CD4-positive, alpha-beta T cell treated with Interleukin-1 beta for 1 hour (primary cell): ENCODE results near the gene SHOX.
"Not testable (repeated sequence)": the region's sequence is repeated elsewhere in the genome, so short reads cannot be mapped to it uniquely, and the experiment has no call there.

Source experiments
- DNase-seq, 2 donors: peaks; one replicate each; pipeline ENCODE4 v3.0.0-alpha.2; 2020 to 2022

SHOX gene

DNA sequence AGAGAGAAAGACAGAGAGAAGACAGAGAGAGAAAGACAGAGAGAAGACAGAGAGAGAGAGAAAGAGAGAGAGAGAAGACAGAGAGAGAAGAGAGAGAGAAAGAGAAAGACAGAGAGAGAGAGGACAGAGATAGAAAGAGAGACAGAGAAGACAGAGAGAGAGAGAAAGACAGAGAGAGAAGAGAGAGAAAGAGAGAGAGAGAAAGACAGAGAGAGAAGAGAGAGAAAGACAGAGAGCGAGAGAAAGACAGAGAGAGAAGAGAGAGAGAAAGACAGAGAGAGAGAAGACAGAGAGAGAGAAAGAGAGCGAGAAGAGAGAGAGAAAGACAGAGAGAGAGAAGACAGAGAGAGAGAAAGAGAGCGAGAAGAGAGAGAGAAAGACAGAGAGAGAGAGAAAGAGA is 7.8 kb upstream of the SHOX start:
- DNase-seq = not testable (repeated sequence)

DNA sequence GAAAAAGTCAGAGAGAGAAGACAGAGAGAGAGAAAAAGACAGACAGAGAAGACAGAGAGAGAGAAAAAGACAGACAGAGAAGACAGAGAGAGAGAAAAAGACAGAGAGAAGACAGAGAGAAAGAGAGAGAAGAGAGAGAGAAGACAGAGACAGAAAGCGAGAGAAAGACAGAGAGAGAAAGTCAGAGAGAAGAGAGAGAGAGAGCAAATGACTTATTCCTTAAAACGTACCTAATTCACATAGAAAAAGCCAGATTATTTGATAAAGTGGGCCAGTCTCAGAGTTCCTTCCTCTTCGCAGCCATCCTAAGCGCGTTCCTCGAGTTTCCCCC is 7.4 kb upstream of the SHOX start:
- DNase-seq = no peak

GRCh38 chrX:623599-624315 is 6.8 kb upstream of the SHOX start:
- no peak for DNase-seq

GRCh38 chrX:625137-625691 is 5.4 kb upstream of the SHOX start:
- no peak for DNase-seq

GRCh38 chrX:626047-626446 is 4.5 kb upstream of the SHOX start:
- DNase-seq = not testable (repeated sequence)

DNA sequence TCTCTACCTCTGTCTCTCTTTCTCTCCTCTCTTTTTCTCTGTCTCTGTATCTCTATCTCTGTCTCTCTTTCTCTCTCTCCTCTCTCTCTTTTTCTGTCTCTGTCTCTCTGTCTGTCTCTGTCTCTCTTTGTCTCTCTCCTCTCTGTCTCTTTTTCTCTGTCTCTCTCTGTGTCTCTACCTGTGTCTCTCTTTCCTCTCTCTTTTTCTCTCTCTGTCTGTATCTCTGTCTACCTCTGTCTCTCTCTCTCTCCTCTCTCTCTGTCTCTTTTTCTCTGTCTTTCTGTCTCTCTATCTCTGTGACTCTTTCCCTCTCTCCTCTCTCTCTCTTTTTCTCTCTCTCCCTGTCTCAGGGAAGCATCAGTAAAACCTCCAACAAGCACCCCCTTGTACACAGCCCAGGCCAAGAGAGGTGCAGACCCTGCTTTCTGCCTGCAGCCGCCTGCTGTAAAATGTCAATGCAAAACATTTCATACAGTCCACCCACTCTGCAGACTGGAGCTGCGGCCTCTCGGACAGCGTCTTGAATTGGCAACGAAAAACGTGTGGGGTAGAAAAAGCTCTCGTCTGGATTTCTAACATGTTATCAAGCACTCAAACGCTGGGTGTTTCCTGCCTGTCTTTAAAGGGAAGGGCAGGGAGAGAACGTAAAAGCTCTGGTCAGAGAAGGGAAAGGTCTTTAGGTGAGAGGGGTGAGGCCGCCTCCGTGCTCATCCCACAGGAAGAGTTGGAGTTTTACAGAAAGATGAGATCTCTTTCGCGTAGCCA is 3.7 kb upstream of the SHOX start:
- no peak for DNase-seq

DNA sequence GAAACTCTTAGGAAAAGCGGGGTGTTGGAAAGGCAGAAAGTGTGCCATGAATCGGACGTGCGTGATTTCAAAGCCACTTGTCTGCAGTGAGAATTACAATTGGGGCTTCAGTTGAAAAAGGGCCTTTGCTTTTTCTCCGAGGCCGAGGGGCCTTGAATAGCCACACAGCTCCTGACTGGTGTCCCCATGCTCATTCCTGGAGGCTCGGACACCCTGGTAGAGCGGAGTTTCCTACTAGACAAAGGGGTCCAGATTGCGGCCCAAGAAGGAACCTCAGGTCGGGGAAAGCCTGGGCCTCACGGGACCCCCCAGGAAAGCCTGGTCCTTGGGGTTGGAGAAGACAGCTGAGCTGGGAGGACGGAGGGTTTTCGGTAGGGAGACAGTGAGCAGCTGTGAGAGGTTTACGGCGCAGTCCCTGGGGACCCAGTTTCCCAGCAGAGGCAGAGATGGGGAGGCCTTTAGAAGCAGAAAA is 3.0 kb upstream of the SHOX start:
- no peak for DNase-seq

- DNase-seq = no peak
Measured at GRCh38 chrX:627995-628394, 2.6 kb upstream of the SHOX start.

DNA sequence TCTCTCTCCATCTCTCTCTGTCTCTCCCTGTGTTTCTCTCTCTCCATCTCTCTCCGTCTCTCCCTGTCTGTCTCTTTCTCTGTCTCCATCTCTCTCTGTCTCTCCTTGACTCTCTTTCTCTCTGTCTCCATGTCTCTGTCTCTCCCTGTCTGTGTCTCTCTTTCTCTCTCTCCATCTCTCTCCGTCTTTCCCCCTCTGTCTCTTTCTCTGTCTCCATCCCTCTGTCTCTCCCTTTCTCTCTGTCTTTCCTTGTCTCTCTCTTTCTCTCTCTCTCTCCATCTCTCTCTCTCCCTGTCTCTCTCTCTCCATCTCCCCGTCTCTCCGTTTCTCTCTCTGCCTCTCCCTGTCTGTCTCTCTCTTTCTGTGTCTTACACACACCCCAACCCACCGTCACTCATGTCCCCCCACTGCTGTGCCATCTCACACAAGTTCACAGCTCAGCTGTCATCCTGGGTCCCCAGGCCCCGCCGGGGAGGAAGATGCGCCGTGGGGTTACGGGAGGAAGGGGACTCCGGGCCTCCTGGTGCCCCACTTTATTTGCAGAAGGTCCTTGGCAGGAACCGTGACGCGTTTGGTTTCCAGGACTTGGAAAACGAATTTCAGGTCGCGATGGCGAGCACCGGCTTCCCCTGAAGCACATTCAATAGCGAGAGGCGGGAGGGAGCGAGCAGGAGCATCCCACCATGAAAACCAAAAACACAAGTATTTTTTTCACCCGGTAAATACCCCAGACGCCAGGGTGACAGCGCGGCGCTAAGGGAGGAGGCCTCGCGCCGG is 1.2 kb upstream of the SHOX start:
- no peak for DNase-seq

- no peak for DNase-seq
Measured at GRCh38 chrX:630007-630611, 482 bp upstream of the SHOX start.

DNA sequence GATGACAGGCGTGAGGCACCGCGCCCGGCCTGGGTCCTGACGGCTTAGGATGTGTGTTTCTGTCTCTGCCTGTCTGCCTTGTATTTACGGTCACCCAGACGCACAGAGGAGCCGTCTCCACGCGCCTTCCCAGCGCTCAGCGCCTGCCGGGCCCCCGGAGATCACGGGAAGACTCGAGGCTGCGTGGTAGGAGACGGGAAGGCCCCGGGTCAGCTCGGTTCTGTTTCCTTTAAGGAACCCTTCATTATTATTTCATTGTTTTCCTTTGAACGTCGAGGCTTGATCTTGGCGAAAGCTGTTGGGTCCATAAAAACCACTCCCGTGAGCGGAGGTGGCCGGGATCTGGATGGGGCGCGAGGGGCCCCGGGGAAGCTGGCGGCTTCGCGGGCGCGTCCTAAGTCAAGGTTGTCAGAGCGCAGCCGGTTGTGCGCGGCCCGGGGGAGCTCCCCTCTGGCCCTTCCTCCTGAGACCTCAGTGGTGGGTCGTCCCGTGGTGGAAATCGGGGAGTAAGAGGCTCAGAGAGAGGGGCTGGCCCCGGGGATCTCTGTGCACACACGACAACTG is 1.3 kb downstream of the SHOX start:
- no peak for DNase-seq

DNA sequence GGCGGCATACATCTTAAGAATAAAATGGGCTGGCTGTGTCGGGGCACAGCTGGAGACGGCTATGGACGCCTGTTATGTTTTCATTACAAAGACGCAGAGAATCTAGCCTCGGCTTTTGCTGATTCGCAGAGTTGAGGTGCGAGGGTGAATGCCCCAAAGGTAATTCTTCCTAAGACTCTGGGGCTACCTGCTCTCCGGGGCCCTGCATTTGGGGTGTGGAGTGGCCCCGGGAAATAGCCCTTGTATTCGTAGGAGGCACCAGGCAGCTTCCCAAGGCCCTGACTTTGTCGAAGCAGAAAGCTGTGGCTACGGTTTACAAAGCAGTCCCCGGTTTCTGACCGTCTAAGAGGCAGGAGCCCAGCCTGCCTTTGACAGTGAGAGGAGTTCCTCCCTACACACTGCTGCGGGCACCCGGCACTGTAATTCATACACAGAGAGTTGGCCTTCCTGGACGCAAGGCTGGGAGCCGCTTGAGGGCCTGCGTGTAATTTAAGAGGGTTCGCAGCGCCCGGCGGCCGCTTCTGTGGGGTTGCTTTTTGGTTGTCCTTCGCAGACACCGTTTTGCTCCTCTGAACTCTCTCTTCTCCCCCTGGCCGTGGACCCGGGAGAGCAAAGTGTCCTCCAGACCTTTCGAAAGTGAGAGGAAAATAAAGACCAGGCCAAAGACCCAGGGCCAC is 1.9 kb downstream of the SHOX start:
- DNase-seq = no peak

DNA sequence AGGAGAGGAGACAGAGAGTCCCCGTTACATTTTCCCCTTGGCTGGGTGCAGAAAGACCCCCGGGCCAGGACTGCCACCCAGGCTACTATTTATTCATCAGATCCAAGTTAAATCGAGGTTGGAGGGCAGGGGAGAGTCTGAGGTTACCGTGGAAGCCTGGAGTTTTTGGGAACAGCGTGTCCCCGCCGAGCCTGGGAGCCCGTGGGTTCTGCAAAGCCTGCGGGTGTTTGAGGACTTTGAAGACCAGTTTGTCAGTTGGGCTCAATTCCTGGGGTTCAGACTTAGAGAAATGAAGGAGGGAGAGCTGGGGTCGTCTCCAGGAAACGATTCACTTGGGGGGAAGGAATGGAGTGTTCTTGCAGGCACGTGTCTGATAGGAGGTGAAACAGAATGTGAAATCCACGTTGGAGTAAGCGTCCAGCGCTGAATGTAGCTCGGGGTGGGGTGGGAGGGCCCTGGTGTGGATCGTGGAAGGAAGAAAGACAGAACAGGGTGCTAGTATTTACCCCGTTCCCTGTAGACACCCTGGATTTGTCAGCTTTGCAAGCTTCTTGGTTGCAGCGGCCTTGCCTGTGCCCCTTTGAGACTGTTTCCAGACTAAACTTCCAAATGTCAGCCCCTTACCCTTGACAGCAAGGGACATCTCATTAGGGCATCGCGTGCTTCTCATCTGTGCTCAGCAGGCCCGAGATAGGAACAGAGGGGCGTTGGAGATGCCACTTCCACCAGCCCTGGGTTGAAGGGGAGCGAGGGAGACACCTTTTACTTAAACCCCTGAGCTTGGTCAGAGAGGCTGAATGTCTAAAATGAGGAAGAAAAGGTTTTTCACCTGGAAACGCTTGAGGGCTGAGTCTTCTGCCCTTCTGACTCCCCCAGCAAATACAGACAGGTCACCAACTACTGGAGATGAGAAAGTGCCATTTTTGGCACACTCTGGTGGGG is 2.7 kb downstream of the SHOX start:
- DNase-seq = no peak

- DNase-seq = no peak
Measured at GRCh38 chrX:633985-634958, 3.7 kb downstream of the SHOX start.

- no peak for DNase-seq
Measured at GRCh38 chrX:635428-636090, 5.0 kb downstream of the SHOX start.

GRCh38 chrX:636981-637659 is 6.5 kb downstream of the SHOX start:
- DNase-seq = no peak

- DNase-seq = no peak
Measured at GRCh38 chrX:637660-638481, 7.3 kb downstream of the SHOX start.
